WTC11 (cell line): ENCODE data around the gene PLPPR1. TPM values are rescaled to one million over a fixed set of nuclear protein-coding genes. Genes with fewer than 3 reads are reported as not detected.

Experiments
- ATAC-seq: fragments of 200-7000 bp; cut with Tn5 transposase; 2 replicates; pipeline ENCODE4 v1.10.0; 2021; ENCODE audit warnings: mild to moderate bottlenecking, moderate library complexity
- CTCF ChIA-PET: fragments of 300-600 bp; sonication (Branson Sonifier 250); formaldehyde crosslinking; loops from one replicate; lab custom pipeline; 2021; ENCODE audit warnings: antibody characterized with exemption; lab: Charles Lee
- POLR2A ChIA-PET: fragments of 350-600 bp; sonication (Branson Sonifier 250); formaldehyde crosslinking; loops from one replicate; lab custom pipeline; 2021; ENCODE audit warnings: antibody characterized with exemption; lab: Charles Lee
- DNase-seq: peaks from one replicate; pipeline ENCODE4 v3.0.0; 2021; ENCODE audit warnings: low spot score
- H3K27ac Mint-ChIP-seq: 2 replicates; pipeline ENCODE4 v1.8.0; 2021; ENCODE audit warnings: mixed read lengths
- H3K27me3 Mint-ChIP-seq: 2 replicates; pipeline ENCODE4 v1.8.0; 2021; ENCODE audit warnings: low read depth, mild to moderate bottlenecking, moderate library complexity, mixed read lengths
- H3K36me3 Mint-ChIP-seq: 2 replicates; pipeline ENCODE4 v1.8.0; 2021; ENCODE audit warnings: mixed read lengths
- H3K4me1 Mint-ChIP-seq: 2 replicates; pipeline ENCODE4 v1.8.0; 2022; ENCODE audit warnings: mixed read lengths
- H3K4me3 Mint-ChIP-seq: 2 replicates; pipeline ENCODE4 v1.8.0; 2021; ENCODE audit warnings: mild to moderate bottlenecking, moderate library complexity, mixed read lengths
- H3K9me3 Mint-ChIP-seq: 2 replicates; pipeline ENCODE4 v1.8.0; 2021; ENCODE audit warnings: mixed read lengths
- ATF3 ChIP-seq: sonication (generic); formaldehyde crosslinking; conservative IDR thresholded peaks from 2 replicates; pipeline ENCODE4 v1.8.1; 2022; ENCODE audit warnings: mild to moderate bottlenecking, missing genetic modification reagents
- CTCF ChIP-seq: fragments of 200-600 bp; IDR thresholded peaks from 2 replicates; pipeline ENCODE4 v1.8.0; 2022; ENCODE audit warnings: antibody characterized with exemption
- E2F4 ChIP-seq: sonication (generic); formaldehyde crosslinking; IDR thresholded peaks from 2 replicates; pipeline ENCODE4 v1.8.1; 2022; ENCODE audit warnings: low read depth, mild to moderate bottlenecking, moderate library complexity, missing genetic modification reagents, borderline replicate concordance
- FOXK1 ChIP-seq: sonication (generic); formaldehyde crosslinking; IDR thresholded peaks from 2 replicates; pipeline ENCODE4 v1.8.0; 2022; ENCODE audit warnings: mild to moderate bottlenecking, moderate library complexity, missing genetic modification reagents
- GABPB1 ChIP-seq: sonication (generic); formaldehyde crosslinking; IDR thresholded peaks from 2 replicates; pipeline ENCODE4 v1.8.1; 2023; ENCODE audit warnings: mild to moderate bottlenecking, missing genetic modification reagents
- GRHL2 ChIP-seq: fragments of 250-450 bp; sonication (Bioruptor Pico); IDR thresholded peaks from 2 replicates; pipeline ENCODE4 v1.8.0; 2022; ENCODE audit warnings: mild to moderate bottlenecking, moderate library complexity; ENCODE audit not compliant: insufficient replicate concordance, severe bottlenecking
- SOX15 ChIP-seq: fragments of 250-450 bp; sonication (Bioruptor Pico); IDR thresholded peaks from 2 replicates; pipeline ENCODE4 v1.9.0; 2021; ENCODE audit warnings: mild to moderate bottlenecking
- TEAD1 ChIP-seq: sonication (generic); formaldehyde crosslinking; IDR thresholded peaks from 2 replicates; pipeline ENCODE4 v1.8.0; 2022; ENCODE audit warnings: mild to moderate bottlenecking, missing genetic modification reagents
- TEAD4 ChIP-seq: sonication (generic); formaldehyde crosslinking; IDR thresholded peaks from 2 replicates; pipeline ENCODE4 v1.8.0; 2022; ENCODE audit warnings: mild to moderate bottlenecking, missing genetic modification reagents
- ZBTB21 ChIP-seq: sonication (generic); formaldehyde crosslinking; IDR thresholded peaks from 2 replicates; pipeline ENCODE4 v1.8.1; 2023; ENCODE audit warnings: mild to moderate bottlenecking, missing genetic modification reagents, borderline replicate concordance
- ZNF138 ChIP-seq: sonication (generic); formaldehyde crosslinking; conservative IDR thresholded peaks from 2 replicates; pipeline ENCODE4 v1.8.1; 2022; ENCODE audit warnings: mild to moderate bottlenecking, moderate library complexity, missing genetic modification reagents
- total RNA-seq: library from RNA; stranded (reverse); gene quantifications from 3 replicates; pipeline ENCODE4 v1.2.3, GENCODE V29; 2021
- TF ChIP-seq, protein P1 (sequence below): sonication (generic); formaldehyde crosslinking; IDR thresholded peaks from 2 replicates; pipeline ENCODE4 v1.8.0; 2022; ENCODE audit warnings: missing genetic modification reagents
- TF ChIP-seq, protein P2 (sequence below): sonication (generic); formaldehyde crosslinking; IDR thresholded peaks from 2 replicates; pipeline ENCODE4 v1.8.1; 2022; ENCODE audit warnings: mild to moderate bottlenecking, missing genetic modification reagents, moderate library complexity, borderline replicate concordance

Gene PLPPR1
- total RNA-seq, 1 experiment from 2014 or later: 1.5 TPM

- no peak for DNase-seq
- Mint-ChIP-seq H3K36me3 (no peaks in the 10 kb centered on the region; the same call in 1 of the 2 replicates), H3K27me3 (no peaks in the 10 kb centered on the region), H3K4me1 (peaks cover 40% of the 10 kb centered on the region), H3K4me3 (no peak overlapping the region), H3K9me3 (no peaks in the 10 kb centered on the region), H3K27ac (no peak overlapping the region)
- POLR2A ChIA-PET: no interaction called here
- TF ChIP-seq TEAD4: no peak
- TF ChIP-seq FOXK1 (CRISPR knock-in tag): no peak
- no peak for TF ChIP-seq GRHL2 (CRISPR knock-in tag)
- no peak for TF ChIP-seq ATF3 (CRISPR knock-in tag)
- no peak for TF ChIP-seq TEAD1
- no peak for TF ChIP-seq SOX15
- TF ChIP-seq, protein P1, sequence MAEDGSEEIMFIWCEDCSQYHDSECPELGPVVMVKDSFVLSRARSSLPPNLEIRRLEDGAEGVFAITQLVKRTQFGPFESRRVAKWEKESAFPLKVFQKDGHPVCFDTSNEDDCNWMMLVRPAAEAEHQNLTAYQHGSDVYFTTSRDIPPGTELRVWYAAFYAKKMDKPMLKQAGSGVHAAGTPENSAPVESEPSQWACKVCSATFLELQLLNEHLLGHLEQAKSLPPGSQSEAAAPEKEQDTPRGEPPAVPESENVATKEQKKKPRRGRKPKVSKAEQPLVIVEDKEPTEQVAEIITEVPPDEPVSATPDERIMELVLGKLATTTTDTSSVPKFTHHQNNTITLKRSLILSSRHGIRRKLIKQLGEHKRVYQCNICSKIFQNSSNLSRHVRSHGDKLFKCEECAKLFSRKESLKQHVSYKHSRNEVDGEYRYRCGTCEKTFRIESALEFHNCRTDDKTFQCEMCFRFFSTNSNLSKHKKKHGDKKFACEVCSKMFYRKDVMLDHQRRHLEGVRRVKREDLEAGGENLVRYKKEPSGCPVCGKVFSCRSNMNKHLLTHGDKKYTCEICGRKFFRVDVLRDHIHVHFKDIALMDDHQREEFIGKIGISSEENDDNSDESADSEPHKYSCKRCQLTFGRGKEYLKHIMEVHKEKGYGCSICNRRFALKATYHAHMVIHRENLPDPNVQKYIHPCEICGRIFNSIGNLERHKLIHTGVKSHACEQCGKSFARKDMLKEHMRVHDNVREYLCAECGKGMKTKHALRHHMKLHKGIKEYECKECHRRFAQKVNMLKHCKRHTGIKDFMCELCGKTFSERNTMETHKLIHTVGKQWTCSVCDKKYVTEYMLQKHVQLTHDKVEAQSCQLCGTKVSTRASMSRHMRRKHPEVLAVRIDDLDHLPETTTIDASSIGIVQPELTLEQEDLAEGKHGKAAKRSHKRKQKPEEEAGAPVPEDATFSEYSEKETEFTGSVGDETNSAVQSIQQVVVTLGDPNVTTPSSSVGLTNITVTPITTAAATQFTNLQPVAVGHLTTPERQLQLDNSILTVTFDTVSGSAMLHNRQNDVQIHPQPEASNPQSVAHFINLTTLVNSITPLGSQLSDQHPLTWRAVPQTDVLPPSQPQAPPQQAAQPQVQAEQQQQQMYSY (CRISPR knock-in tag): no peak
- TF ChIP-seq, protein P2, sequence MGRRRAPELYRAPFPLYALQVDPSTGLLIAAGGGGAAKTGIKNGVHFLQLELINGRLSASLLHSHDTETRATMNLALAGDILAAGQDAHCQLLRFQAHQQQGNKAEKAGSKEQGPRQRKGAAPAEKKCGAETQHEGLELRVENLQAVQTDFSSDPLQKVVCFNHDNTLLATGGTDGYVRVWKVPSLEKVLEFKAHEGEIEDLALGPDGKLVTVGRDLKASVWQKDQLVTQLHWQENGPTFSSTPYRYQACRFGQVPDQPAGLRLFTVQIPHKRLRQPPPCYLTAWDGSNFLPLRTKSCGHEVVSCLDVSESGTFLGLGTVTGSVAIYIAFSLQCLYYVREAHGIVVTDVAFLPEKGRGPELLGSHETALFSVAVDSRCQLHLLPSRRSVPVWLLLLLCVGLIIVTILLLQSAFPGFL: no peak
- ATAC-seq: no peak
- CTCF ChIA-PET: no interaction called here
Observed at GRCh38 chr9:101117161-101117560, 88.6 kb downstream of the PLPPR1 start.

- ChIA-PET POLR2A (interaction anchor here (1.4 kb wide), 1 partner anchor 90 kb away, joined by 3 read pairs; the partner anchor contains the start of gene PLPPR1), CTCF (interaction anchor here (0.6 to 2.0 kb wide), 57 partner anchors 8 to 518 kb away, joined by 3 to 47 read pairs (median 5); partner anchors contain the start of genes MRPL50, PLPPR1 and ZNF189)
- H3K9me3 Mint-ChIP-seq: peaks cover 19% of the 10 kb centered on the region
- no peak overlapping the region for H3K4me3 Mint-ChIP-seq
- peak; percentile 85 for DNase-seq
- TF ChIP-seq CTCF (peak; percentile 85), E2F4 (CRISPR knock-in tag) (no peak), ZNF138 (CRISPR knock-in tag) (0 out of 2 replicates have a peak, but pooled peaks have one; percentile 50), ZBTB21 (peak; percentile 62; the same call in 1 of the 2 replicates), GABPB1 (0 out of 2 replicates have a peak, but pooled peaks have one; percentile 18)
- TF ChIP-seq, all 79 proteins: peak for 4
- peak; percentile 96 for ATAC-seq
- Mint-ChIP-seq H3K27me3 (peaks cover 2% of the 10 kb centered on the region; the same call in 1 of the 2 replicates), H3K36me3 (peaks cover 19% of the 10 kb centered on the region), H3K27ac (no peak overlapping the region), H3K4me1 (peaks cover 20% of the 10 kb centered on the region)
Observed at GRCh38 chr9:101119206-101119819, 90.8 kb downstream of the PLPPR1 start.
